ENCODE results near the gene LMAN1L.

Gene LMAN1L

DNA sequence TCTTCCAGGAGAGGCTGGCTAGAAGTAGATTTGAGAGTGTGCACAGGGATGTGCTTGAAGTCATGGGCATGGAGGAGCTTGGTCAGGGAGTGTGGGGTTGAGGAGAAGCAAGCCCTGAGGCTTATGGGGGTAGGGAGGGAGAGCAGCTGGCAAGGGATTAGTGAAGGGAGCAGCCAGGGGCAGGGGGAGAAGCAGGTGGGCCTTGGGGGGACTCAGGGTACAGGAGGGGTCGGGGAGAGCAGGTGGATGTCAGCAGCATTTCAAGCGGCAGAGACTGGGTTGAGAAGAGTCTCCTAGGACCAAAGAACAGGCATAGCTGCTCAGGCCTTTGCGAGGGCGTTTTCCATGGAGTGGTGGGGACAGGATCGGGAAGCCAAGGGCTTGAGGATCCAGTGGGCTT, 3.4 kb upstream of the LMAN1L start:
- H3K27ac ChIP-seq (ENCODE audit: low read depth, low read length) = no peak overlapping the region

DNA sequence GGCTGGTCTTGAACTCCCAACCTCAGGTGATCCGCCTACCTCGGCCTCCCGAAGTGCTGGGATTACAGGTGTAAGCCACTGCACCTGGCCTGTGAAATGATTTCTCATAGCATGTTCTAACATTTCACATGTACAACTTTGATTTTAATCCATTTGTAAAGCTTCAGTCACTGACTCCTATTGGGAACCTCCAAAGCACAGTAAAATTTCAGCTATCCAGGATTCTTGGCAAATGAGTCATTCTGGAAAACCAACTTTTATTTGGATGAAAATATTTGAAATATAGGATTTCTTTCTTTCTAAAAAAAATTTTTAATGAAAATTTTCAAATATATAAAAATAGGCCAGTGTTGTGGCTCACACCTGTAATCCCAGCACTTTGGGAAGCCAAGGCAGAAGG, 2.7 kb upstream of the LMAN1L start:
- Histone ChIP-seq H3K27me3 (ENCODE audit: control insufficient read depth, insufficient read depth, low read length) (no peaks in the 10 kb centered on the region), H3K9me3 (ENCODE audit: control insufficient read depth, insufficient read depth, low read length) (no peaks in the 10 kb centered on the region)

More for the DNA sequence above, 3.4 kb upstream of the LMAN1L start:
- Histone ChIP-seq H3K9me3 (ENCODE audit: control insufficient read depth, insufficient read depth, low read length) (no peaks in the 10 kb centered on the region), H3K4me3 (ENCODE audit: low read depth, low read length) (no peak overlapping the region), H3K36me3 (ENCODE audit: control insufficient read depth, insufficient read depth, low read length) (0 out of 2 replicates have a peak, but pooled peaks cover 1% of the 10 kb centered on the region), H3K4me1 (ENCODE audit: control insufficient read depth, insufficient read depth, low read length) (no peaks in the 10 kb centered on the region), H3K9ac (ENCODE audit: low read depth, low read length) (no peak overlapping the region), H3K27me3 (ENCODE audit: control insufficient read depth, insufficient read depth, low read length) (no peaks in the 10 kb centered on the region)

DNA sequence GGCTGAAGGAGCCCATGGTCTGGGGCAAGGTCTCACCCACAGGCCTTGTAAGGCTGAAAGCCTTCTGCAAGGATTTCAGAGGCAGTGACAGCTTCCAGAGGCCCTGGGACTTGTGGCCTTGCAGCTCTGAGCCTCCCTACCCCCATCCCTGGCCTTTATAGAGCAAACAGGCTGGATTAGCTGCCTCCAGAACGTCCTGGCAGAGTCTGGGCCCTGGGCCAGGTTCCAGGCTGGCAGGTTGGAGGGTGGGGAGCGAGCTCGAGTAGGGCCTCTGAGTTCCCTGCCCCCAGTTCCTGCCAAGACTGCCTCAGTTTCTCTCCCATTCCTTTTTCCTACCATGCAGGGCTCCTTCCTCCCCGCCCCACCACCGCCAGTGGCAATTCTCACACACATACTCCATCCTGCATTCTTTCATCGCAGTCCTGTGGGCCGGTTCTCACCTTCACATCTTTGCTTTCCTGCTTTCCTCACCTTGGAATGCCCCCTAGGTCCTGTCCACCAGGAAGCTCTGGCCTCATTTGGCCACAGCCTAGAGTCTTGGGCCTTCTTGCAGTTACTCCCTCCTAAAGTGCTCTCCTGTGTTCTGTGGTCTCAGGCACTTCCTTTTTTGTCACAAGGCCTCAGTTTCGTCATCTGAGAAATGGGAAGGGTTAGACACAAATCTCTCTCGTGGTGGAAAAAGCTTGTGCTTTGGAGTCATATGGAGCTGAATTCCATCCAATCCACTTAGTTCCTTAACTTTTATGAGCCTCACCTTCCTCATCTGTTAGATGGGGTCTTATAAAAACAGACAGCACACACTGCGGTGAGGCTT, 2.7 kb downstream of the LMAN1L start:
- Histone ChIP-seq H3K4me1 (ENCODE audit: control insufficient read depth, insufficient read depth, low read length) (no peaks in the 10 kb centered on the region; the same call in 1 of the 2 replicates), H3K9me3 (ENCODE audit: control insufficient read depth, insufficient read depth, low read length) (no peaks in the 10 kb centered on the region), H3K9ac (ENCODE audit: low read depth, low read length) (no peak overlapping the region), H3K36me3 (ENCODE audit: control insufficient read depth, insufficient read depth, low read length) (no peaks in the 10 kb centered on the region), H3K27me3 (ENCODE audit: control insufficient read depth, insufficient read depth, low read length) (no peaks in the 10 kb centered on the region), H3K27ac (ENCODE audit: low read depth, low read length) (no peak overlapping the region), H3K4me3 (ENCODE audit: low read depth, low read length) (no peak overlapping the region)

More for the DNA sequence above, 2.7 kb upstream of the LMAN1L start:
- Histone ChIP-seq H3K27ac (ENCODE audit: low read depth, low read length) (no peak overlapping the region), H3K4me1 (ENCODE audit: control insufficient read depth, insufficient read depth, low read length) (no peaks in the 10 kb centered on the region), H3K36me3 (ENCODE audit: control insufficient read depth, insufficient read depth, low read length) (no peaks in the 10 kb centered on the region), H3K9ac (ENCODE audit: low read depth, low read length) (no peak overlapping the region), H3K4me3 (ENCODE audit: low read depth, low read length) (no peak overlapping the region)

DNA sequence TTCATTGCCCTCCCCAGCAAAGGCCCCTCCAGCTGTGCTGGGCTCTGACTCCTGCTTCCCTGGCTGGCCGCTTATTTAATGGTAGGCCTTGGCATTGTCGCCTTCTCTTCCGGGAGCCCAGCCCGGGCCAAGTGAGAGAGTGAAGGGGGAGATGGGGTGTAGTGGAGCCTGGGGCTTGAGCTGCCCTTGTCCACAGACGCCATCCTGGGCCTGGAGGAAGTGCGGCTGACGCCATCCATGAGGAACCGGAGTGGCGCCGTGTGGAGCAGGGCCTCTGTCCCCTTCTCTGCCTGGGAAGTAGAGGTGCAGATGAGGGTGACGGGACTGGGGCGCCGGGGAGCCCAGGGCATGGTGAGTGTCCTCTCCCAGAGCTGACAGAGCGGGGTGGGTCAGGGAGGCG, 3.3 kb downstream of the LMAN1L start:
- Histone ChIP-seq H3K4me3 (ENCODE audit: low read depth, low read length) (no peak overlapping the region), H3K27ac (ENCODE audit: low read depth, low read length) (no peak overlapping the region)

DNA sequence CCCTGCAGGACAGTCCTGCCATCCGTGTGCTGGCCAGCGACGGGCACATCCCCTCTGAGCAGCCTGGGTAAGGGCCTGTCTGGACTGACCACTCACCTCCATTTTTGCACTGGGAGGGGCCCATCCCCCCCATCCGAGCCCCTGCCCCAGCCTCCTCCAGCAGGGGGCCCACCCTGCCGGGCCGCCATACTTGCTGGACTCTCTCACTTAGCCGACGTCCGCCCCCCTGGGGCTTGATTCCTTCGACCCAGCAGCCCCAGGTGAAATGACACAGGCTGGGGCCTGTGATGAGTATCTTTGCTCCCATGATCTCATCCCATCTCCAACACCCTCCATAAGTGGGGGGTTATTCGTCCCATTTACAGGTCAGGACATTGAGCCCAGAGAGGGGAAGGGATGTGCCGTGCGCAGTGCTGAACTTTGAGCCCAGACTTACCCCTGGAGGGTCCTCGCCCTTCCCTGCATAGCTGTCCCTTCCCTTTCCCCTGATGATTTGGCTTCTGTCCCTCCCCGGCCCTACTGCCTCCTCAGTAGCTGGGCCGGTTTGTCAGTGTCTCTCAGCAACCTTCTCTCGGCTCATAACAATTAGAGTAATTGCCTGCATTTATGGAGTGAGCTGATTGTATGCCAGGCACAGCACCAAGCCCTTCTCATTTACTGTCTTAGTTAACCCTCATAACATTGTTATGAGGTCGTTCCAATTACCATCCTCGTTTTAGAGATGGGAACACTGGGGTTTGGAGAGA, 4.2 kb downstream of the LMAN1L start:
- Histone ChIP-seq H3K9ac (ENCODE audit: low read depth, low read length) (no peak overlapping the region), H3K27ac (ENCODE audit: low read depth, low read length) (no peak overlapping the region)

More for the DNA sequence above, 3.3 kb downstream of the LMAN1L start:
- H3K27me3 ChIP-seq (ENCODE audit: control insufficient read depth, insufficient read depth, low read length) = no peaks in the 10 kb centered on the region
- no peak overlapping the region for H3K9ac ChIP-seq (ENCODE audit: low read depth, low read length)
- no peaks in the 10 kb centered on the region for H3K36me3 ChIP-seq (ENCODE audit: control insufficient read depth, insufficient read depth, low read length)
- H3K4me1 ChIP-seq (ENCODE audit: control insufficient read depth, insufficient read depth, low read length) = no peaks in the 10 kb centered on the region; the same call in 1 of the 2 replicates
- H3K9me3 ChIP-seq (ENCODE audit: control insufficient read depth, insufficient read depth, low read length) = no peaks in the 10 kb centered on the region

DNA sequence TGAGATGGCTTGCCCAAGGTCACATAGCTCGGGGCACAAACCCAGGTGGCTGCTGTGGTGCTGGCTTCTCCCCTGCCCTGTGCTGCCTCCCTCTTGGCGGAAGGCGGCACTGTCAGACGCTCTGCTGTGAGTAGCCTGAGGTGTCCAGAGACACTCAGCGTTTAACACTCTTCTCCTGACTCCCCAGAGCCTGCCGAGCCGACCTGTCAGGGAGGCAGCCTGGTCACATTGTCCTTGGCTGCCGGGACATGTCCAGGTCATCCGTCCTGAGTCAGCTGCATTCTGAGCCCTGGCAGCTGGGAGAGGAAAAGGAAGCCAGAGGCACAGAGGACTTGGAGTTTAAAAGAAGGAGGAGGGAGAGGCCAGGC, 4.7 kb downstream of the LMAN1L start:
- H3K4me1 ChIP-seq (ENCODE audit: control insufficient read depth, insufficient read depth, low read length) = peaks cover 4% of the 10 kb centered on the region; the same call in 1 of the 2 replicates
- no peak overlapping the region for H3K27ac ChIP-seq (ENCODE audit: low read depth, low read length)
- no peaks in the 10 kb centered on the region for H3K9me3 ChIP-seq (ENCODE audit: control insufficient read depth, insufficient read depth, low read length)
- no peak overlapping the region for H3K4me3 ChIP-seq (ENCODE audit: low read depth, low read length)
- no peak overlapping the region for H3K9ac ChIP-seq (ENCODE audit: low read depth, low read length)
- H3K36me3 ChIP-seq (ENCODE audit: control insufficient read depth, insufficient read depth, low read length) = no peaks in the 10 kb centered on the region
- no peaks in the 10 kb centered on the region for H3K27me3 ChIP-seq (ENCODE audit: control insufficient read depth, insufficient read depth, low read length)

More for the DNA sequence above, 4.2 kb downstream of the LMAN1L start:
- Histone ChIP-seq H3K4me3 (ENCODE audit: low read depth, low read length) (no peak overlapping the region), H3K9me3 (ENCODE audit: control insufficient read depth, insufficient read depth, low read length) (no peaks in the 10 kb centered on the region), H3K27me3 (ENCODE audit: control insufficient read depth, insufficient read depth, low read length) (no peaks in the 10 kb centered on the region), H3K4me1 (ENCODE audit: control insufficient read depth, insufficient read depth, low read length) (peaks cover 4% of the 10 kb centered on the region; the same call in 1 of the 2 replicates), H3K36me3 (ENCODE audit: control insufficient read depth, insufficient read depth, low read length) (no peaks in the 10 kb centered on the region)

DNA sequence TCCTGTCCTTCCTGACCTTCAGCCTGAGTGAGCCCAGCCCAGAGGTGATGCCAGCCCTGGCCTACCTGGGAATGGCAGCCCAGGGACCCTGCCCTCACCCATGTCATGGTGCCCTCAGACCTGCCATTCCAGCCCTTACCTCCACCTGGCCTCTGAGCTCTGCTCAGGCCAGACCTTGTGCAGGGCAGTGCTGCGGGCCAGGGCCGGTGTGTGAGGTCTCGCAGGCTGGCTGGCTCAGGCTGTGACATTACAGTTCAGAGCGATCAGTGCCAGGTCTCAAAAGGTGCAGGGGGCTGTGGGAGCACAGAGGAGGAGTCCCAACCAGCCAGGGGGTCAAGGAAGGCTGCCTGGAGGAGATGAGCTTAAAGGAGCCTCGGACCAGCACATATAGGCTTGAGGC, 7.4 kb downstream of the LMAN1L start:
- Histone ChIP-seq H3K36me3 (ENCODE audit: control insufficient read depth, insufficient read depth, low read length) (no peaks in the 10 kb centered on the region), H3K4me3 (ENCODE audit: low read depth, low read length) (no peak overlapping the region), H3K27ac (ENCODE audit: low read depth, low read length) (no peak overlapping the region), H3K27me3 (ENCODE audit: control insufficient read depth, insufficient read depth, low read length) (peaks cover 4% of the 10 kb centered on the region), H3K9me3 (ENCODE audit: control insufficient read depth, insufficient read depth, low read length) (no peaks in the 10 kb centered on the region), H3K4me1 (ENCODE audit: control insufficient read depth, insufficient read depth, low read length) (peaks cover 4% of the 10 kb centered on the region; the same call in 1 of the 2 replicates), H3K9ac (ENCODE audit: low read depth, low read length) (no peak overlapping the region)

DNA sequence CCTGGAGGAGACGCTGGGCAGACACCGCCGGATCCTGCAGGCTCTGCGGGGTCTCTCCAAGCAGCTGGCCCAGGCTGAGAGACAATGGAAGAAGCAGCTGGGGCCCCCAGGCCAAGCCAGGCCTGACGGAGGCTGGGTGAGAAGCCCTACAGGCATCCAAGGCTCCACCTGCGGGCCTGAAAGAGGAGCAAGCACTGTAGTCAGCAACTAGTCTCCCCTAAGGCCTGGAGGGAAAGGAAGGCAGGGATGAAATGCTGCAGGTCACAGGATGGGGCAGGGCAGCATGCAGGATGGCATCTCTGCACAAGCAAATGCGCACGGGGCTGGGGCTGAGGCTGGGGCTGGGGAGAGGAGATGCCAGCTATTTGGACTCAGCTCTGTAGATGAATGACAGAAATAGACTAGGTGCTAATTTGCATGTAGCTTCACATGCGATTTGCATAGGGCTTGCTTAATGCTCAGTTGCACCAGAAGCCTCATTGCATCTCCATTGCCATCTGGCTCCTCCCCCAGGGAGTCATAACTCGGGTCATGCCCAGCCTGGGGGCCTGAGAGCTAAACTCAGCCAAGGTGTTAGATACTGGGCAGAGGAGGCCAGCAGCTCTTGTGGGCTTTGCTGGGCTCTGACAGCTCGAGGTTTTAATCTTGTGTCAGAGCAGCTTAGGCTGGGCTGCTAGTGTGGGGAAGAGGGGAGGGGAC, 8.6 kb downstream of the LMAN1L start:
- Histone ChIP-seq H3K9me3 (ENCODE audit: control insufficient read depth, insufficient read depth, low read length) (no peaks in the 10 kb centered on the region), H3K27me3 (ENCODE audit: control insufficient read depth, insufficient read depth, low read length) (peaks cover 16% of the 10 kb centered on the region), H3K36me3 (ENCODE audit: control insufficient read depth, insufficient read depth, low read length) (no peaks in the 10 kb centered on the region), H3K4me3 (ENCODE audit: low read depth, low read length) (no peak overlapping the region), H3K27ac (ENCODE audit: low read depth, low read length) (peak overlapping the region; percentile 37), H3K9ac (ENCODE audit: low read depth, low read length) (no peak overlapping the region), H3K4me1 (ENCODE audit: control insufficient read depth, insufficient read depth, low read length) (peaks cover 4% of the 10 kb centered on the region; the same call in 1 of the 2 replicates)

DNA sequence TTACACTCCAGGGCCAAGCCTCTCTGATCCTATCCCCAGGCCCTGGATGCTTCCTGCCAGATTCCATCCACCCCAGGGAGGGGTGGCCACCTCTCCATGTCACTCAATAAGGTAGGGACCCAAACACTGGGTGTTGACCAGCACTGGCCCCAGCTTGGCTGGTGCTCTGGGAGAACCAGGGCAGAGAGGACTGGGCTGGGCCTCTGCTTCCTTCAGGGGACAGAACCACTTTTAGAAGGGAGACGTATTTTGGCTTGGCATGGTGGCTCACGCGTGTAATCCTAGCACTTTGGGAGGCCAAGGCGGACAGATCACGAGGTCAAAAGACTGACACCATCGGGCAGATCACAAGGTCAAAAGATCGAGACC, 9.1 kb downstream of the LMAN1L start:
- Histone ChIP-seq H3K4me1 (ENCODE audit: control insufficient read depth, insufficient read depth, low read length) (peaks cover 4% of the 10 kb centered on the region; the same call in 1 of the 2 replicates), H3K9ac (ENCODE audit: low read depth, low read length) (no peak overlapping the region), H3K4me3 (ENCODE audit: low read depth, low read length) (no peak overlapping the region), H3K9me3 (ENCODE audit: control insufficient read depth, insufficient read depth, low read length) (no peaks in the 10 kb centered on the region), H3K36me3 (ENCODE audit: control insufficient read depth, insufficient read depth, low read length) (no peaks in the 10 kb centered on the region), H3K27me3 (ENCODE audit: control insufficient read depth, insufficient read depth, low read length) (peaks cover 20% of the 10 kb centered on the region), H3K27ac (ENCODE audit: low read depth, low read length) (peak overlapping the region; percentile 37)

DNA sequence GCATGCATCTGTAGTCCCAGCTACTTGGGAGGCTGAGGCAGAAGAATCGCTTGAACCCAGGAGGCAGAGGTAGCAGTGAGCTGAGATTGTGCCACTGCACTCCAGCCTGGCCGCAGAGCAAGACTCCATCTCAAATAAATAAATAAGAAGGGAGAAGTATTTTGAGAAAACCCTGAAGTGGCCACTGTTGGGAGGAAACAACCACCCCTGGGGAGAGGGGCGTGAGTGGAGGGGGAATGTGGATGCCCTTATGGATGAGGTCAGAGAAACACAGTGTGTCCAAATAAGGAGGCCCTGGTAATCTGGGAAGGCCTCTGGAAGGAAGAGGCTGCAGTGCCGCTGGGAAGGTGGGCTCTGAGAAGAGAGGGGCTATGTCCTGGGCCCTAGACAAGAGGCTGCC, 9.6 kb downstream of the LMAN1L start:
- H3K36me3 ChIP-seq (ENCODE audit: control insufficient read depth, insufficient read depth, low read length) = no peaks in the 10 kb centered on the region
- no peak overlapping the region for H3K9ac ChIP-seq (ENCODE audit: low read depth, low read length)
- H3K4me3 ChIP-seq (ENCODE audit: low read depth, low read length) = no peak overlapping the region
- peaks cover 25% of the 10 kb centered on the region for H3K27me3 ChIP-seq (ENCODE audit: control insufficient read depth, insufficient read depth, low read length)
- H3K9me3 ChIP-seq (ENCODE audit: control insufficient read depth, insufficient read depth, low read length) = no peaks in the 10 kb centered on the region
- H3K4me1 ChIP-seq (ENCODE audit: control insufficient read depth, insufficient read depth, low read length) = peaks cover 4% of the 10 kb centered on the region; the same call in 1 of the 2 replicates
- no peak overlapping the region for H3K27ac ChIP-seq (ENCODE audit: low read depth, low read length)
